B cell (primary cell): ENCODE measurements around the gene ARID4A. TPM values are rescaled to one million over a fixed set of nuclear protein-coding genes. Genes with fewer than 3 reads are reported as not detected.
A peak's percentile ranks its signal among the peaks of the same experiment; 100 is the strongest.

Experiments
- ATAC-seq: fragments of 200-7000 bp; cut with Tn5 transposase; one replicate; pipeline ENCODE4 v1.10.0; 2021; ENCODE audit warnings: low read depth, mild to moderate bottlenecking, moderate number of reproducible peaks, moderate library complexity
- CTCF ChIA-PET: fragments of 350-600 bp; sonication (Branson Sonifier 250); formaldehyde crosslinking; loops from one replicate; lab custom pipeline; 2021; ENCODE audit warnings: antibody characterized with exemption, inconsistent platforms; lab: Charles Lee
- POLR2A ChIA-PET: fragments of 350-600 bp; sonication (Branson Sonifier 250); formaldehyde crosslinking; loops from one replicate; lab custom pipeline; 2021; ENCODE audit warnings: antibody characterized with exemption; lab: Charles Lee
- DNase-seq: peaks from one replicate; pipeline ENCODE4 v3.0.0; 2013
- H2AFZ ChIP-seq: 2 replicates; pipeline ENCODE4 v1.6.1; 2012; ENCODE audit warnings: mild to moderate bottlenecking, low read depth, low read length; ENCODE audit not compliant: insufficient read depth, poor library complexity, severe bottlenecking
- H3K27ac ChIP-seq, 2 donors: 1 replicate in 1 of 2; 2 replicates in 1 of 2; pipeline ENCODE4 v1.5.1; 2012 to 2013; ENCODE audit warnings: low read length in 2 of 2, mild to moderate bottlenecking in 2 of 2, moderate library complexity in 1 of 2
- H3K27me3 ChIP-seq, 4 experiments: fragments of 200-600 bp in 1 of 4; sonication (generic) in 1 of 4; replicated peaks in 1 of 4; 1 replicate in 2 of 4; 2 replicates in 2 of 4; pipeline versions ENCODE4 v1.6.1 to v1.7.0; 2013 to 2016; ENCODE audit warnings: low read length in 3 of 4, mild to moderate bottlenecking in 2 of 4, mixed read lengths in 1 of 4, moderate library complexity in 1 of 4; ENCODE audit not compliant: insufficient read depth in 4 of 4, control insufficient read depth in 3 of 4; ENCODE audit errors: control extremely low read depth in 1 of 4
- H3K36me3 ChIP-seq, 2 experiments: replicated peaks in 1 of 2; 1 replicate in 1 of 2; 2 replicates in 1 of 2; pipeline versions ENCODE4 v1.6.1 to v1.7.1; 2013; ENCODE audit warnings: low read length in 1 of 2; ENCODE audit not compliant: insufficient read depth in 2 of 2, control insufficient read depth in 1 of 2; ENCODE audit errors: control extremely low read depth in 1 of 2, extremely low read depth in 1 of 2
- H3K4me1 ChIP-seq, 2 donors: fragments of 200-600 bp in 1 of 2; sonication (generic) in 1 of 2; 1 replicate in 1 of 2; 2 replicates in 1 of 2; pipeline versions ENCODE4 v1.5.1 to v1.6.1; 2013 to 2017; ENCODE audit warnings: low read length in 2 of 2; ENCODE audit not compliant: control insufficient read depth in 2 of 2, insufficient read depth in 2 of 2
- H3K4me2 ChIP-seq: replicated peaks from 2 replicates; pipeline ENCODE3; 2012; ENCODE audit warnings: mild to moderate bottlenecking, low read depth, low read length; ENCODE audit not compliant: poor library complexity, severe bottlenecking
- H3K4me3 ChIP-seq, 5 experiments: fragments of 200-600 bp in 1 of 5; sonication (generic) in 1 of 5; 1 replicate in 3 of 5; 2 replicates in 2 of 5; pipeline versions ENCODE4 v1.5.1 to v1.7.0; 2011 to 2016; ENCODE audit warnings: low read length in 4 of 5, mild to moderate bottlenecking in 4 of 5, low read depth in 2 of 5, control low read depth in 1 of 5, moderate library complexity in 1 of 5; ENCODE audit not compliant: insufficient read depth in 1 of 5; ENCODE audit errors: control extremely low read depth in 1 of 5, extremely low read depth in 1 of 5
- H3K79me2 ChIP-seq: fragments of 200-600 bp; sonication (generic); one replicate; pipeline ENCODE4 v1.6.0; 2016; ENCODE audit warnings: low read length; ENCODE audit not compliant: control insufficient read depth, insufficient read depth
- H3K9ac ChIP-seq: fragments of 200-600 bp; sonication (generic); 2 replicates; pipeline ENCODE4 v1.6.1; 2017; ENCODE audit warnings: mild to moderate bottlenecking, low read length, moderate library complexity
- H3K9me3 ChIP-seq, 3 donors: one replicate each; pipeline versions ENCODE4 v1.6.1 to v1.7.1; 2013; ENCODE audit warnings: low read length in 2 of 3; ENCODE audit not compliant: control insufficient read depth in 2 of 3, insufficient read depth in 1 of 3; ENCODE audit errors: control extremely low read depth in 1 of 3
- H4K20me1 ChIP-seq: 2 replicates; pipeline ENCODE4 v1.6.0; 2012; ENCODE audit warnings: mild to moderate bottlenecking, low read length; ENCODE audit not compliant: insufficient read depth, control insufficient read depth, poor library complexity, severe bottlenecking
- H3K27ac Mint-ChIP-seq: one replicate; pipeline ENCODE4 v1.8.0; 2021; ENCODE audit warnings: mixed read lengths
- H3K27me3 Mint-ChIP-seq: one replicate; pipeline ENCODE4 v1.8.0; 2021; ENCODE audit warnings: mixed read lengths
- H3K4me1 Mint-ChIP-seq: one replicate; pipeline ENCODE4 v1.8.0; 2021; ENCODE audit warnings: mixed read lengths
- H3K4me3 Mint-ChIP-seq: one replicate; pipeline ENCODE4 v1.8.0; 2021; ENCODE audit warnings: mixed read lengths
- H3K9me3 Mint-ChIP-seq: one replicate; pipeline ENCODE4 v1.8.0; 2022; ENCODE audit warnings: mixed read lengths; ENCODE audit not compliant: insufficient read depth
- CTCF ChIP-seq: fragments of 200-600 bp; IDR thresholded peaks from one replicate; pipeline ENCODE4 v1.8.0; 2022; ENCODE audit warnings: antibody characterized with exemption, mild to moderate bottlenecking
- EZH2 ChIP-seq: IDR thresholded peaks from 2 replicates; pipeline ENCODE4 v1.6.1; 2012; ENCODE audit warnings: borderline replicate concordance, low read depth, mild to moderate bottlenecking, moderate library complexity, low read length; ENCODE audit not compliant: insufficient read depth, poor library complexity, severe bottlenecking
- WGBS: methylation state at CpG from one replicate; pipeline ENCODE4 v1.1.5; 2013; ENCODE audit warnings: missing lambda C conversion rate; ENCODE audit not compliant: insufficient coverage; 5-methylcytosine and 5-hydroxymethylcytosine counted together
- intact Hi-C: fragments of 100-400 bp; cut with micrococcal nuclease; formaldehyde crosslinking; loops from one replicate; pipeline ENCODE4 v1.10.0; 2022
- polyA plus RNA-seq: library from polyadenylated mRNA; depleted of rRNA; stranded (reverse); fragments of >200 nt; gene quantifications from 2 replicates; pipeline ENCODE4 v1.2.3, GENCODE V29; 2012
- total RNA-seq, 2 donors: library from RNA; stranded (reverse); fragments of 120-200 nt in 1 of 2; gene quantifications; 1 replicate in 1 of 2; 2 replicates in 1 of 2; pipeline versions ENCODE4 v1.2.3 to v1.2.4, GENCODE V29; 2013 to 2022

Gene ARID4A
- total and polyA plus RNA-seq, 2 donors (not counting 1 experiment from before 2014, with no cell fraction given), result 9.4 to 87.0 TPM

GRCh38 chr14:58281969-58282368 is 16.4 kb upstream of the ARID4A start:
- CTCF ChIA-PET, result interaction anchor here (0.7 kb wide), 1 partner anchor 52 kb away, joined by 3 read pairs; no protein-coding TSS in a partner anchor
- Histone ChIP-seq H3K27me3 (no peaks in the 10 kb centered on the region), H3K4me1 (peaks cover 17 to 18% of the 10 kb centered on the region in 2 donors), H3K9me3 (no peaks in the 10 kb centered on the region), H3K27ac (peak overlapping the region; percentile 64 to 91), H3K4me2 (peak overlapping the region; percentile 54), H3K9ac (peak overlapping the region; percentile 32), H3K4me3 (no peak overlapping the region), H3K36me3 (peaks cover 0 to 59% of the 10 kb centered on the region in 2 experiments), H3K79me2 (peaks cover 98% of the 10 kb centered on the region), H2AFZ (no peak overlapping the region), H4K20me1 (peaks cover 32% of the 10 kb centered on the region)
- Mint-ChIP-seq H3K9me3 (no peaks in the 10 kb centered on the region), H3K4me3 (peak overlapping the region; percentile 47), H3K27ac (peak overlapping the region; percentile 83), H3K4me1 (peaks cover 38% of the 10 kb centered on the region), H3K27me3 (no peaks in the 10 kb centered on the region)
- TF ChIP-seq CTCF (no peak), EZH2 (no peak)
- ATAC-seq (no peak), DNase-seq (no peak)
- 83% methylated on average over 1 of the region's 3 CpGs for WGBS
- intact Hi-C loops, result loop anchor here (1.0 kb wide), 1 partner anchor 16 kb away; the partner anchor contains the start of gene ARID4A
- POLR2A ChIA-PET, result no interaction called here

- Histone ChIP-seq H4K20me1 (peaks cover 31% of the 10 kb centered on the region), H2AFZ (no peak overlapping the region), H3K9me3 (no peaks in the 10 kb centered on the region), H3K27me3 (no peaks in the 10 kb centered on the region), H3K4me2 (no peak overlapping the region), H3K9ac (no peak overlapping the region), H3K4me3 (no peak overlapping the region), H3K4me1 (peaks cover 17 to 18% of the 10 kb centered on the region in 2 donors), H3K36me3 (peaks cover 0 to 61% of the 10 kb centered on the region in 2 experiments), H3K27ac (peak overlapping the region in 1 of 2 donors; percentile 91), H3K79me2 (peaks cover 97% of the 10 kb centered on the region)
- Mint-ChIP-seq H3K27ac (no peak overlapping the region), H3K4me3 (no peak overlapping the region), H3K4me1 (peaks cover 42% of the 10 kb centered on the region), H3K9me3 (no peaks in the 10 kb centered on the region), H3K27me3 (no peaks in the 10 kb centered on the region)
- WGBS, result no CpG with 5 or more reads among the region's 4 CpGs
- no peak for DNase-seq
- intact Hi-C loops, result no loop called here
- CTCF ChIA-PET, result no interaction called here
- POLR2A ChIA-PET, result no interaction called here
- TF ChIP-seq CTCF (no peak), EZH2 (no peak)
- no peak for ATAC-seq
Observed at GRCh38 chr14:58282925-58283593, 15.3 kb upstream of the ARID4A start.
